HG02884 (cell line): Measurements from ENCODE around the gene ECI2.
A peak's percentile ranks its signal among the peaks of the same experiment; 100 is the strongest.
"Not testable (repeated sequence)": the region's sequence is repeated elsewhere in the genome, so short reads cannot be mapped to it uniquely, and the experiment has no call there.

Experiments
- ATAC-seq: cut with Tn5 transposase; IDR thresholded peaks from one replicate; pipeline ENCODE4 v1.9.1; 2021; ENCODE audit warnings: mild to moderate bottlenecking, moderate library complexity; ENCODE audit not compliant: unreplicated experiment

The ECI2 gene

DNA sequence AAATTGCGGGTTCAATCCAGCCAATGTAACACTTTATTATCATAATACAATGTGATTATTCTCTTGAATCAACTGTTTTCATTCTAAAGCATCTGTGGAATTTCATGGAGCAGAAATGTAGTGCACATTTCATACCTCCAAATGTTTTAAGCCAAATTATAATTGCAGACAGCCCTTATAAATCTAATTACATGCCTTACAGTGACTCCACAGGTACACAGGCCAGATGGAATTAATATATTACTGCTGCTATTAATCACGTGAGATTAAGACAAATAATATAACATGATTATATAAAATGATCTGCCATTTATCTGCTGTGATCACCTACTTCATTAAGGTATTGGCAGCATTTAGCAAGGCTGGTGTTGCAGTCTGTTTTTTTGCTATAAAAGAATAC, 9.7 kb upstream of the ECI2 start:
- no peak for ATAC-seq

DNA sequence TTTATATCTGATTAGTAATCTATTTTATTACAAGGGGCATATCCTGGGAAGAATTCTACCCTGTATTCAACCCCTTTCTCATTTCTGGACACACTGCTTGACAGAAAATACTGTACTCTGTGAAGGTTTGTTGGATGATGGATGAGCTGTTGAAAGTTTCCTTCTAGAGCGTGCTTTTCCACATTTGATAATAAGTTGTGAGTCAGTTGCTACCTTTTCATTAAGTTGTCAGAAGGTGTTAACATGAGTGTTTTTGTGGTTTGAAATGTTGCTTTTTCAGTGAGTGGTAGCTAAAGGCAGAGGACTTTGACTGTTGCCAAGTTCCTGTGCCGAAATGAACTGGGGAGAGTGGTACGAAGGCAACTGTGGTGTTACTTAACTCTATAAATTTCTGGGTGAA, 3.9 kb upstream of the ECI2 start:
- no peak for ATAC-seq

DNA sequence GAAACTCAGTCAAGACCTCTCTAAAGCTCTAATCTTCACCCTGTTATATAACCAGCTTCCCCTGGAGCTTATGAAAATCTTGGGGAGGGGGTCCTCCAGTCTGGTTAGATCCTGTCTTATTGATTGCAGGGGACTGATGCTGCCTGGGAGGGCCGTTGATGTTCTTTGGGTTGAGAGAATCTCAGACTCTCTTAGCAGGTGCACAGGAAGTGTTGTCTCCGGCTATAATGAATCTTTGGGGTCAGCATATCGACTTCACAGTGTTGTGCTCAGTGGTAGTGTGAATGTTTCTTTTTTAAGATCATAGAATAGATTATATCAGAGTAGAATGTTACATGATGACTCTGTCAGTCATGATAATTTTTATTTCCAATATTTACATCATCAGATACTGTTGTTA, 2.8 kb upstream of the ECI2 start:
- no peak for ATAC-seq

GRCh38 chr6:4136354-4136831, 1.0 kb upstream of the ECI2 start:
- ATAC-seq: no peak

DNA sequence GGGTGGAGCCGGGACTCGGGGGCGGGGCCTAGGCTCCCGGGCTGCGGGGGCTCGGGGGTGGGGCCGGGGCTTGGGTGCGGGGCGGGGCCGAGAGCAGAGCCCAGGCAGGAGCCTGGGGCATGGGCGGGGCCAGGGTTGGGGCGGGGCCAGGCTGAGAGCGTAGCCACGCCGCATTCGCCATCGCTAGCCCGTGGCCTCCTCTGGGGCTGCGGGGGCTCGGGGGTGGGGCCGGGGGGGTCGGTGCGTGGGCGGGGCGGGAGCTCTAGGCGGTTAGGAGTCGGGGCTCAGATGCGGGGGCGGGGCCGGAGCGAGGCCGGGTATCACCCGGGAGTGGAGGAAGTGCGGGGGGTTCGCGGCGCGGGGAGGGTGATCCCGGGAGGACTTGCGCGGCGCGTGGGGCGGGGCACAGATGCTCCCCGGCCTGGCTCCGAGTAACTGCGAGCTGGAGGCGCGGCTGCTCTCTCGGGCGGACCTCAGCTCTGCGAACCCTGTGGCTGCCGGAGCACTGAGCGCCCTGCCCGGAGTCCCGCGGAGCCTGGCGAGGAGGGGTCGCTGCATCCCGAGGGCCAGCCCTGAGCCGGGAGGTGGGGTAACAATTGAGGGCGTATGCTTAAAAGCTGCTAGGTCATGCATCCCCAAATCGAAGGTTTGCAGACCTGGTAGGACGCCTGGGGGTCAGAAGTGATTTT, 434 bp upstream of the ECI2 start:
- peak; percentile 56 for ATAC-seq

- ATAC-seq: no peak
These were observed 1.2 kb downstream of the ECI2 start for GRCh38 chr6:4133941-4134838.

GRCh38 chr6:4130357-4130987, 4.9 kb downstream of the ECI2 start:
- no peak for ATAC-seq

DNA sequence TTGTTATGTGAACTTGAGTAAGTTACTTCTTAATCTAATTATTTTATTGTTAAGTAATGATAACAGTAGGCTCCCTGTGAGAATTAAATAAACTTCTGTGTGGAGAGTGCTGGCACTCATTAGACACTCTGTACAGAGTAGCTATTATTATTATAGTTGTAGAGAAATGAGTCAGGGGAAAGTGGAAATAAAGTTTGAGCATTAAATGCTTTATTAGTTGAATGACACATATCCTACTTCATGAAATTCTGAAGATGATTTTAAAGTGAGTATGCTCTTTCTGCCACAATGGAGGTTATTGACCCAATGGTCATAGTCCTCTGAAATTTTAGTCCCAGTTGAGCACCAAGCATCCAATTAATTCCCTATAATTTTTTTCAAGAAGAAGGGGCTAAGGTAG, 5.9 kb downstream of the ECI2 start:
- ATAC-seq: no peak

GRCh38 chr6:4128748-4129147, 6.6 kb downstream of the ECI2 start:
- ATAC-seq: no peak

DNA sequence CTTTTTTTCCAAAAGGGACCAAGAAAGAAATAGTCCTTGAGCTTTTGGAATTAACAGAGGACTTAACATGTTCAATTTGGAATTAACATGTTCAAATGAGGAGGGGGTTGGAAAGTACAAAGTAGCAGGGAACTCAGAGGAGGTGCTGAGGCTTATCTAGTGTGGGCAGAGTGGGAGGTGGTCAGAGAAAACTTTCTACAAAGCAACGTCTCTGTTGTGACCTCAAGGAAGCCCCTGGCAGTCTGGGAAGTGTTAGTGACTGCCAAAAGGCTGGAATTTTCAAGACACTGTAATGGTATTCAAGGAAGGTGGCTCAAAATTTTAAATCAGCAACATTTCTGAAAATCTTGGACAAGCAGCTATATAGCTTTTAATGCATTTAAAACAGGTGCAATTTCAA, 7.3 kb downstream of the ECI2 start:
- ATAC-seq: no peak

- ATAC-seq: no peak
These were observed 9.2 kb downstream of the ECI2 start for GRCh38 chr6:4125933-4126864.

- no peak for ATAC-seq
These were observed 9.9 kb downstream of the ECI2 start for GRCh38 chr6:4125500-4125899.

DNA sequence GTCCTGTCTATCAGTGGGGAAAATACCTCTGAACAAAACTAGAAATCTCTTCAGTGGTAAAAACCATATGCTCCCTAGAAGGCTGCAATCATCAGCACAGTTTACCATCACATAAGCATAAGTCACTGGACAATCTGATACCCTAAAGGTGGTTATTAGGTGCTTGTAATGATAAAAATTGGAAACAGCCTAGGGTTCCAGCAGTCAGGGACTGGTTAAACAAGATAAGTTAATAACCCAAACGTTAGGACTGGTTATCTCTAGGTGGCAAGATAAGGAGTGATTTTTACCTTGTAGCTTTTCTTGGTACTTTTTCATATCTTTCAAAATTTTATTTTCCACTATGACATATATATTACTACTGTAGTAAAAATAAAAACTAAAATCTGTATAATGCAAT, 11.0 kb downstream of the ECI2 start:
- no peak for ATAC-seq

GRCh38 chr6:4115741-4116140, 19.6 kb downstream of the ECI2 start:
- ATAC-seq: no peak

DNA sequence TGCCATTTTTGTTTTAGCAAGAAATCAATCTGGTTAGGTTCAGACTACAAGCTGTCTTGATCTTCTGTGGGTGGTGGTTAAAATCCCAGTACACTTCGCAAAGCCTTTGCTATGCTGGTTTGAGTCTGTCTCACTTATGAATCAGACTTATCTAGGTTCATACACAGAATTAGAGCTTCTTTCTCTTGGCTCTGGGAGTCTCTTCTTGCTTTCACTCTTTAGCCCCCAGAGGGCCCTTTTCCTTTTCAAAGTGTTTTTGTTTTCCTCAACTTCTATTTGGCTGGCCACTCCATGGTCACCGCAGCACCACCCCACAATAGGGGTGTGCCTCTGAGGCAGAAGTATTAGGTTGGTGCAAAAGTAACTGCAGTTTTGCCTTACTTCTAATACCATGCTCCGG, 21.3 kb downstream of the ECI2 start:
- ATAC-seq: no peak

DNA sequence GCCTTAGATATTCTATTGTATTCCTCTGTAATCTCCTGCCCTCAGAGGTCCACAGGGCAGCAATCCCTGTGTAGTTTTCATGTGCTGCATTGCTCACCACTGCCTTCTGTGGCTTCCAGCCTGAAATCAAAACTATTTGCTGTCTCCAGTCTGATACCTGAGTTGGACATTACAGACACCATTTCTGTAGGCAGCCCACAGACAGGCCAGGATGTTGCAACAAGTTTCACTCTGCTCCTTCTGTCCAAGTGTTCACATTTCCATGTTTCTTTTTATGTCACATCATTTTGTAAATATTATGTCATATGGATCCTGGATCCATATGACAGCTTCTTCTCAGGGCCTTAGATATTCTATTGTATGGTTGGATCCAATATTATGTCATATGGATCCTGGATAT, 21.7 kb downstream of the ECI2 start:
- ATAC-seq: no peak

DNA sequence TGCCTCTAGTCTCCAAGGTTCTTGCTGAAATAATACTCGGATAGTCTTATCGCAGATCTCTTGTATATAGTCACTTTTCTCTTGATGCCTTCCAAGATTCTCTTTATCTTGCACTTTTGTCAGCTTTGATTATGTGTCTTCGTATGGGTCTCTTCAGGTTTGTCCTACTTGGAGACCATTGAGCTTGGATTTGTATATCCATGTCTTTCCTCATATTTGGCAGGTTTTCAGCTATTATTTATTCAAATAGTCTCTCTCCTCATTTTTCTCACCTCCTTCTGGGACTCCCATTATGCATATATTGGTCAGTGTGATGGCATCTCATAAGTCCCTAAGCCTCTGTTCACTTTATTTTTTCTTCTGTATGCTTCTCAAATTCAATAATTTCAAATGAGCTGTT, 23.0 kb downstream of the ECI2 start:
- no peak for ATAC-seq

DNA sequence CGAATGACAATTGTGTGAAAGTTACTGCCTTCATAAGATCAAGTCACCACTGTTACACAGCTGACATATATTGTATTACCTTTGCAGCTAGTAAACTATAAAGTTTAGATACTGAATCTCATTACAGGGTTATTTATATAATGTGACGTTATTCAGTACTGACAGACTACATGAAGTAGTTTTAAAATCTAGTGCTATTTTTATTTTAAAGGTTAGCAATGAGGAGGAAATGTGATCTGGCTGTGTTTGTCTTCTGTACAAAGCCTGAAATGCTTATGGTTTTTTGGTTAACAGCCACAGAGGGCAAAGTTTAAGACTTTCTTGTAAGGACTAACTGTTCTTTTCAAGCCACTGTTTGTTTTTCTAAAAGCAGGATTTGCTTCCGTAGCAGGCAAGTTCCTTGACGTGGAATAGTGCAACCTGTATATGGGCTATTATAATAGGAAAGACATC, 26.0 kb downstream of the ECI2 start:
- not testable (repeated sequence) for ATAC-seq

DNA sequence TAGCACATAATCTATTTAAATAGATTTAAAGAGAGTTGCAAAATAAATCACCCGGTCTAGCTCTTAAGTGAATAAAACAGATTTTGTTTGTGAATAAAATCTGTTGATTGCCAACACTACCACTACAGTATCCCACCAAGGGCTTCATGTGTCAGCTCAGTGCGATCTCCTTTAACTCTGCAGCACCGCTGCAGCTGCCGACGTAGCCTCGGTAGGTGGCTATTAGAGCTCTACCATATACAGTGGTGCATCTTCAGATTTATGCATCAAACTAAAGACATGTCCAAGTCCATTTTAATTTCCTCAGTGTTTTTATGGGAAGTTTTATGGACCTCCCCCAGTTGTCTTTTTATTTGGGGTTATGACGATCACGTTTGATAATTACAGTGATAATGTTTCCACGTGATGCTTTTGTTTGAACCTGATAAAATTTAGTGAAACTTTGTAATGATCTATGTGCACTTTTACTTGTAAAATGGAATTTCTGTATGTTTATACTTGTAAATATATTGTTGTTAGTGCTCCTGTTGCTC, 26.7 kb downstream of the ECI2 start:
- no peak for ATAC-seq

- ATAC-seq: no peak
These were observed 27.5 kb downstream of the ECI2 start for GRCh38 chr6:4107873-4108272.
